ENCODE results near the gene COL18A1. TPM values are rescaled to one million over a fixed set of nuclear protein-coding genes. Genes with fewer than 3 reads are reported as not detected.

Gene COL18A1
- total RNA-seq, 1 donor from 2014 or later: 61.1 TPM

DNA sequence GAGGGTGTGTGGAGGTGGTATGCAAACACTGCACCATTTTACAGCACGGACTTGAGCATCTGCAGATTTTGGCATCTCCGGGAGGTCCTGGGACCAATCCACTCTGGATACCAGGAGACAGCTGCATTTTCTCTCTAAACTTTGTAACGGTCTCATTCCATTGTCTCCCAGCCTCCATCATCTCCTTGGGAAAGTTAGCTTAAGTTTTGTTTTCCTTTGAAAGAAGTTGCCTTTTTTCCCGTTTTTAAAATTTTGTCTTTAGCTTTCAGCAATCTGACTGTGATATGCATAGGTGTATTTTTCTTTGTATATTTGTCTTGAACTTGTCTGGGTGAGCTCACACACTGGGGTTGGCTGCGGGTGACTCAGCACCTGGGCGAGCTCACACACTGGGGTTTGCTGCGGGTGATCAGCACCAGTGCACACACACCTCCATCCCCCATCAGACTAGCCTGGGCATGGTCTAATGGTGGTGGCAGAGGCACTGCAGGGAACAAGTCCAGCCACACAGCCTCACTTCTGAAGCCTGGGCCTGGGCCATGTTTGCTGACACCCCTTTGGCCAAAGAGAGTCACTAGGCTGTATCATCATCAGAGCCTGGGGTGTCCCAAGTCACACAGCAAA is 32.1 kb upstream of the COL18A1 start:
- H3K9me3 Mint-ChIP-seq (ENCODE audit: unreplicated experiment): no peaks in the 10 kb centered on the region
- H3K36me3 Mint-ChIP-seq (ENCODE audit: low read depth, unreplicated experiment): no peaks in the 10 kb centered on the region
- no peak for DNase-seq (ENCODE audit: low spot score)
- TF ChIP-seq, protein P1, sequence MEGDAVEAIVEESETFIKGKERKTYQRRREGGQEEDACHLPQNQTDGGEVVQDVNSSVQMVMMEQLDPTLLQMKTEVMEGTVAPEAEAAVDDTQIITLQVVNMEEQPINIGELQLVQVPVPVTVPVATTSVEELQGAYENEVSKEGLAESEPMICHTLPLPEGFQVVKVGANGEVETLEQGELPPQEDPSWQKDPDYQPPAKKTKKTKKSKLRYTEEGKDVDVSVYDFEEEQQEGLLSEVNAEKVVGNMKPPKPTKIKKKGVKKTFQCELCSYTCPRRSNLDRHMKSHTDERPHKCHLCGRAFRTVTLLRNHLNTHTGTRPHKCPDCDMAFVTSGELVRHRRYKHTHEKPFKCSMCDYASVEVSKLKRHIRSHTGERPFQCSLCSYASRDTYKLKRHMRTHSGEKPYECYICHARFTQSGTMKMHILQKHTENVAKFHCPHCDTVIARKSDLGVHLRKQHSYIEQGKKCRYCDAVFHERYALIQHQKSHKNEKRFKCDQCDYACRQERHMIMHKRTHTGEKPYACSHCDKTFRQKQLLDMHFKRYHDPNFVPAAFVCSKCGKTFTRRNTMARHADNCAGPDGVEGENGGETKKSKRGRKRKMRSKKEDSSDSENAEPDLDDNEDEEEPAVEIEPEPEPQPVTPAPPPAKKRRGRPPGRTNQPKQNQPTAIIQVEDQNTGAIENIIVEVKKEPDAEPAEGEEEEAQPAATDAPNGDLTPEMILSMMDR (IDR thresholded peaks at IDR 0.05; ENCODE audit: unreplicated experiment): no peak
- H3K27ac Mint-ChIP-seq (ENCODE audit: unreplicated experiment): no peak overlapping the region
- peaks cover 5% of the 10 kb centered on the region for H3K27me3 Mint-ChIP-seq (ENCODE audit: unreplicated experiment)
- H3K4me3 Mint-ChIP-seq (ENCODE audit: unreplicated experiment): no peak overlapping the region
- H3K4me1 Mint-ChIP-seq (ENCODE audit: unreplicated experiment): peaks cover 4% of the 10 kb centered on the region

DNA sequence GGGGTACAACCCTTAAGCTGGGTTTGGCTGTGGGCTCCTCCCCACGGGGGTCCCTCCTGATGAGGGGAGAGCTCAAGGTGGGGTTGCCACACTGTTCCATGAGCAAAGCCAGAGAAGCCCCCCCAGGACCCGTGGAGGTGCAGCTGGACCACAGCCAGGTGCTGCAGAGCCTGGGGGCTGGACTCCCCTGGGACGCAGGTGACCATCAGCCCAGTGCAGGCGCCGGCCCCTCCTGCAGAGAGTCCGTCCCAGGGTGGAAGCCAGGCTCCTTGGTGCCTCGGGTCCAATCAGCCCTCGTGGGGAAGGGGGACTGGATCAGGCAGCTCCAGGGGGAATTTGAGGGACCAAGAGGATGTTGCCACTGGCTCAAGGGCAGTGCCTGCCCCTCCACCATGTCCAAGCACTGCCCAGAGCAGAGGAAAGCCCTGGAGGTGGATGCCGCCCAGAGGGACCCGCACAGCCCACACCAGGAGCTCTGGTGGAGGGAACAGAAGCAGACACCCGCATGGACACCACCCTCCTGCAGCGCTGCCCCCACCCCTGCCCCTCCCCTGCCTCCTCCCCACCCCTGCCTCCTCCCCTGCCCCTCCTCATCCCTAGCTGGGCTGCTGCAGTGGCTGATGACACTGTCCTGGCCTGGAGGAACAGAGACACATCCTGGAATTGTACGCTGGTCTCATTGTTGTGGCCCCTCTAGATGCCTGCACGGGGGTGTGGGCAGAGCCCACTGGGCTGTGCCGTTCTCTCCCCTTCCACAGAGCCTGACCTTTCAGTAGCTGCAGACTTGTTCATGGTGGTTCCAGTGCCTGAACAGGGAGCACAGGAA is 30.8 kb upstream of the COL18A1 start:
- no peak overlapping the region for H3K4me3 Mint-ChIP-seq (ENCODE audit: unreplicated experiment)
- no peaks in the 10 kb centered on the region for H3K36me3 Mint-ChIP-seq (ENCODE audit: low read depth, unreplicated experiment)
- peaks cover 5% of the 10 kb centered on the region for H3K27me3 Mint-ChIP-seq (ENCODE audit: unreplicated experiment)
- H3K9me3 Mint-ChIP-seq (ENCODE audit: unreplicated experiment): no peaks in the 10 kb centered on the region
- no peak overlapping the region for H3K27ac Mint-ChIP-seq (ENCODE audit: unreplicated experiment)
- no peak for DNase-seq (ENCODE audit: low spot score)
- H3K4me1 Mint-ChIP-seq (ENCODE audit: unreplicated experiment): peaks cover 4% of the 10 kb centered on the region
- TF ChIP-seq, protein P1 (IDR thresholded peaks at IDR 0.05; ENCODE audit: unreplicated experiment): no peak

DNA sequence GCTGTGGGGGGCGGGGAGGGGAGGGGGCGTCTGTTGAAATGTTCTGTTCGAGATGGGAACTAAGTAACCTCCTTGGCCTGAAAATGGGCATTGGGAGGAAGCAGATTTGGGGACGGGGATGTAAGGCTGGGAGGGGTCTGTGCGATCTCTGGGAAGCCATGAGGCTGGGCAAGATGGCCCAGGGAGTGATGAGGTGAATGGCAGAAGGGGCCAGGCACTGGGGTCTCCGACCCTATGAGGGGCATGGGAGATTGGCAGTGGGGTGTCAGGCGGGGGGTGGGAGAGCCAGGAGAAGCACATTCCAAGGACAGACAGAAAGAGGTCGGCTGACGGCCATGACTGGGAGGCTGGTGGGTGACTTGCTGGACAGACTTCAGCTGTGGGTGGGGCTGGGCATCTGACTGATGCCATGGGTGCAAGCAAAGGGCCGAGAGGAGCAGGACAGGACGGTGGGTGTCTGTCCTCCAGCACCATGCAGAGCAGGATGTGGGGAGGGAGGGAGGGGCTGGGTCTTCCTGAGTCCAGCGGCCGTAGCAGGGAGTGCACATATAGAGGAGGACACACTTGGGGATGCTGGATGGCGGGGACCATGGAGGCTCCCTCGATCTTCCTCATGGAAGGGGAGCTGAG is 30.0 kb upstream of the COL18A1 start:
- no peak overlapping the region for H3K27ac Mint-ChIP-seq (ENCODE audit: unreplicated experiment)
- peaks cover 4% of the 10 kb centered on the region for H3K36me3 Mint-ChIP-seq (ENCODE audit: low read depth, unreplicated experiment)
- no peak overlapping the region for H3K4me3 Mint-ChIP-seq (ENCODE audit: unreplicated experiment)
- no peaks in the 10 kb centered on the region for H3K9me3 Mint-ChIP-seq (ENCODE audit: unreplicated experiment)
- TF ChIP-seq, protein P1 (IDR thresholded peaks at IDR 0.05; ENCODE audit: unreplicated experiment): no peak
- peaks cover 8% of the 10 kb centered on the region for H3K27me3 Mint-ChIP-seq (ENCODE audit: unreplicated experiment)
- peaks cover 11% of the 10 kb centered on the region for H3K4me1 Mint-ChIP-seq (ENCODE audit: unreplicated experiment)
- no peak for DNase-seq (ENCODE audit: low spot score)

DNA sequence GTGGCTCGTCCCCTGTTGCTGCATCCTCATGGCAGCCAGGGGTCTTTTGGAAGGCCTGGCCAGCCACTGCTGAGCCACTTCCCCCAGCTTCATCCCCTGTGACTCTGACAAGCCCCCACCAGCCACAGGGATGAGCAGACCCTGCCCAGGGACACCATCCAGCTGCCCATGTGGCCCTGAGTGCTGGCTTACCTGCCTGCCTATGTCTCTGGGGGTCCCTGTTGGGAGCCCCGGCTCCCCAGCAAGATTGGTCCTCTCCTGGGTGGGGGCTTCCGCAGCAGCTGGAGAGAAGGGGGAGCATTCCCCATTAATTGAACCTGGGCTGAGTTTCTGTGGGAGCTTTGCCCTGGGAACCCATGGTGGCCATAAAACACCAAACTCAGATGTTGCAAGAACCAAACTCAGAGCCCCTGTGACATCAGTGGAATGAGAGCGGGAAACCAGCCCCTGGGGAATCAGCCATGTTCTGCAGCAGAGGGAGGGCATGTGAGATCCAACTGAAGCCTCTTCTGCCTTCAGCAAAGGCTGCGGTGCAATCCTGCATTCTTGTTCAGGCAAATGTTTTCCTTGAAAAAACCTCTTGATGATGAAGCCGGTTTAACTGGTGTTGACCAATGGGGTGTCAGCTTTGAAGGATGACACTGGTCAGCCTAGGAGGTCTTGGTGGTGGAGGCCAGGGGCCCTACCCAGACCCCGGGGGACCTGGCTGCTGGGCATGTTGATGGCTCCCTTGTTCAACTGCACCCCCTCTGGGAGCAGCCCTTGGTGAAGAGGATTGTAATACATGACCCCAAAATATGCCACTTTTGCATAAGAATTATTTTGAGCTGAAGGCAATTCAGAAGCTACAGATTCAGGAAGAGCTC is 28.3 kb upstream of the COL18A1 start:
- Mint-ChIP-seq H3K36me3 (ENCODE audit: low read depth, unreplicated experiment) (peaks cover 5% of the 10 kb centered on the region), H3K27ac (ENCODE audit: unreplicated experiment) (no peak overlapping the region), H3K9me3 (ENCODE audit: unreplicated experiment) (no peaks in the 10 kb centered on the region), H3K27me3 (ENCODE audit: unreplicated experiment) (peaks cover 14% of the 10 kb centered on the region), H3K4me3 (ENCODE audit: unreplicated experiment) (no peak overlapping the region), H3K4me1 (ENCODE audit: unreplicated experiment) (peaks cover 15% of the 10 kb centered on the region)
- no peak for DNase-seq (ENCODE audit: low spot score)
- TF ChIP-seq, protein P1 (IDR thresholded peaks at IDR 0.05; ENCODE audit: unreplicated experiment): no peak

All from endothelial cell (in vitro differentiated cells).